Upper lobe of left lung (tissue), 4 donors: Measurements from ENCODE around the gene ALPP.

Source experiments
- CTCF ChIP-seq, 6 experiments: fragments of 450-650 bp in 4 of 6; fragments of 200-600 bp in 2 of 6; sonication (generic) in 2 of 6; IDR thresholded peaks; one replicate each; pipeline ENCODE4 v1.5.1; 2016 to 2019; ENCODE audit warnings: antibody characterized with exemption in 6 of 6
- EP300 ChIP-seq, 4 donors: sonication (generic); formaldehyde crosslinking; IDR thresholded peaks; one replicate each; pipeline ENCODE4 v1.5.1; 2017; ENCODE audit warnings: antibody characterized with exemption in 4 of 4, control low read depth in 2 of 4
- POLR2A ChIP-seq, 4 donors: fragments of 450-650 bp; IDR thresholded peaks; one replicate each; pipeline ENCODE4 v1.5.1; 2016 to 2017; ENCODE audit warnings: antibody characterized with exemption in 4 of 4, mild to moderate bottlenecking in 2 of 4
- POLR2AphosphoS5 ChIP-seq, 2 donors: sonication (generic); formaldehyde crosslinking; IDR thresholded peaks; one replicate each; pipeline ENCODE4 v1.5.1; 2017; ENCODE audit warnings: antibody characterized with exemption in 2 of 2

GRCh38 chr2:232431705-232432590 lies 53.4 kb downstream of the ALPP start:
- TF ChIP-seq CTCF (IDR thresholded peaks at IDR 0.05) (no peak), POLR2A (IDR thresholded peaks at IDR 0.05) (no peak), EP300 (IDR thresholded peaks at IDR 0.05) (no peak), POLR2AphosphoS5 (IDR thresholded peaks at IDR 0.05) (no peak)
